ENCODE data around the gene PLXNB3.

PLXNB3 gene

DNA sequence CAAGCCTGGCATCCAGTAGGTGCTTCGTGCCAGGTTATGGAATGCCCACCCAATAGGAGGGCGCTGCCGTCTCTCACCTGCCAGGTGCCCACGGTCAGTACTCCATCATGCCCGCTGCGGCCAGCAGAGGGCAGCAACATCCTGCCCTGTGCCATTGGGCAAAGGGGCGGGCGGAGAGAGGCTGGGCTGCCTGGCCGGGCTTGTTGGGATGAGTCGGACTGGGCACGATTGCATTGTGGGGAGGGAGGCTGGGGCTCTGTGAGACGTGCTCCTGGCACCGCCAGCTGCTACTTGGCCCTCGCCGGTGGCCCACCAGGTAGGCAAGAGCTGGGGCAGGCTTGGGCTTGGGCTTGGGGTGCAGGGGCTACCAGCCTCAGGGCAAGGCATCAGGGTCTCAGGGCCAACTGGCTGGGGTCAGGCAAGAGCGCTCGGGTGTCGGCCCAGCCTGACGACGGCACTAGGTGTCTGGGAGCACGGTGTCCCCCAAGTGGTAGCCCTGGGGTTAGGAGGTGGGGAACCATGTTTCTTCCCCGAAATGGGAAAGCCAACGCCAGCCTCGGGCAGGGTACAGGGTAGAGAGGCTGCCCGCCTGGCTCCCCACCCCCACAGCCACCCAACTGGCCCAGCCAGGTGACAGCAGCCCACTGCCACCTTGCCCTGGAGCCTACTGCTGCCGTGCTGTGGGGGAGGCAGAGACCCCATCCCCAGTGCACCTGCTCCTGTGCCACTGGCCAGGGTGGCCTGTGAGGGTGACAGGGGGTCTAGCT lies at the start of gene PLXNB3:
PLXNB3 (plus strand) TSS at position 261 of the 767 bp plus-strand sequence. CDS start 1,287 bp downstream, outside the sequence.
- TF ChIP-seq, protein P1, sequence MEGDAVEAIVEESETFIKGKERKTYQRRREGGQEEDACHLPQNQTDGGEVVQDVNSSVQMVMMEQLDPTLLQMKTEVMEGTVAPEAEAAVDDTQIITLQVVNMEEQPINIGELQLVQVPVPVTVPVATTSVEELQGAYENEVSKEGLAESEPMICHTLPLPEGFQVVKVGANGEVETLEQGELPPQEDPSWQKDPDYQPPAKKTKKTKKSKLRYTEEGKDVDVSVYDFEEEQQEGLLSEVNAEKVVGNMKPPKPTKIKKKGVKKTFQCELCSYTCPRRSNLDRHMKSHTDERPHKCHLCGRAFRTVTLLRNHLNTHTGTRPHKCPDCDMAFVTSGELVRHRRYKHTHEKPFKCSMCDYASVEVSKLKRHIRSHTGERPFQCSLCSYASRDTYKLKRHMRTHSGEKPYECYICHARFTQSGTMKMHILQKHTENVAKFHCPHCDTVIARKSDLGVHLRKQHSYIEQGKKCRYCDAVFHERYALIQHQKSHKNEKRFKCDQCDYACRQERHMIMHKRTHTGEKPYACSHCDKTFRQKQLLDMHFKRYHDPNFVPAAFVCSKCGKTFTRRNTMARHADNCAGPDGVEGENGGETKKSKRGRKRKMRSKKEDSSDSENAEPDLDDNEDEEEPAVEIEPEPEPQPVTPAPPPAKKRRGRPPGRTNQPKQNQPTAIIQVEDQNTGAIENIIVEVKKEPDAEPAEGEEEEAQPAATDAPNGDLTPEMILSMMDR (IDR thresholded peaks at IDR 0.05; ENCODE audit: insufficient read depth, low read depth, low read length, missing control alignments): peak; percentile 75
- peak within 1 kb of the TSS; percentile 57 for H3K4me3 ChIP-seq (ENCODE audit: low read length)
- peak; percentile 88 for DNase-seq (ENCODE audit: low read depth)

GRCh38 chrX:153714256-153714655 lies 49.8 kb upstream of the PLXNB3 start:
- TF ChIP-seq, protein P1 (IDR thresholded peaks at IDR 0.05; ENCODE audit: insufficient read depth, low read depth, low read length, missing control alignments): no peak
- no peak overlapping the region for H3K4me3 ChIP-seq (ENCODE audit: low read length)
- no peak for DNase-seq (ENCODE audit: low read depth)

- DNase-seq (ENCODE audit: low read depth): no peak
- TF ChIP-seq, protein P1 (IDR thresholded peaks at IDR 0.05; ENCODE audit: insufficient read depth, low read depth, low read length, missing control alignments): no peak
- no peak overlapping the region for H3K4me3 ChIP-seq (ENCODE audit: low read length)
These were observed 46.6 kb upstream of the PLXNB3 start for GRCh38 chrX:153717445-153717844.

DNA sequence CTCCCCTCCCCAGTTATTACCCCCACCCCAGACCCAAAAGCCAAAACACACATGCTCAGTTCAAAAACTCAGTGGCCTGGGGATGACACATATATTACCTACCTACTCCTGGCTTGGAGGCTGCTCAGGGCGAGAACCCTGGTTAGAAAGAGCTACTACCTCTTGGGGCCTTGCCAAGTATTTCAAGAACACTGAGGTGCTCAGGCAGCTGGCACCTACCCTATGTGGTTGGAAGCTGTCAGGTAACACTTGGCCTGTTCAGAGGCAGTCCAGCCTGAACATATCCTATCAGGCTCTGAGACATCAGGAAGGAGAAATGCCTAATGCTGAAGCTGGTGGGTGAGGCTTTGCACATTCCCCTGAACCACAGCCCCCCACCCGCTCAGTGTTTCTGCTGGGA lies 44.8 kb upstream of the PLXNB3 start:
- TF ChIP-seq, protein P1 (IDR thresholded peaks at IDR 0.05; ENCODE audit: insufficient read depth, low read depth, low read length, missing control alignments): no peak

DNA sequence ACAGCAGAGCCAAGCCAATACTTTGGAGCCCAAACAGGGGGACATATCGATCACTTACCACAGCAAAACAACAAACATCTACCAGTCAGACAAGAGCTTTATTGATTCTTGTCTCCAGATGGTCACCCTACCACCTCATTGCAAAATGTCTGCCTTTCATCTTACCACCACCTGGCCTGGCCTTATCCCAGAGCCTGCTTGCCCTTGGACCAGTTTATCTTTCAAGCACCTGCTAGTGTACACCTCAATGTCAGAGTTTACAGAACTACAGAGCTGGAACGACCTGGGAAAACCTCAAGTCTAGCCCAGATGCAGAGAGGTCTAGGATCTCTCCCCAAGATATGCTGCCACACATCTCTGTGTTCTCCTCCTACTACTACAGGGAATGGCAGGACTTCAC lies 44.3 kb upstream of the PLXNB3 start:
- TF ChIP-seq, protein P1 (IDR thresholded peaks at IDR 0.05; ENCODE audit: insufficient read depth, low read depth, low read length, missing control alignments): no peak
- DNase-seq (ENCODE audit: low read depth): no peak
- H3K4me3 ChIP-seq (ENCODE audit: low read length): no peak overlapping the region

More for the DNA sequence above, 44.8 kb upstream of the PLXNB3 start:
- peak; percentile 68 for DNase-seq (ENCODE audit: low read depth)
- no peak overlapping the region for H3K4me3 ChIP-seq (ENCODE audit: low read length)

GRCh38 chrX:153722704-153723350 lies 41.2 kb upstream of the PLXNB3 start:
- peak; percentile 71 for DNase-seq (ENCODE audit: low read depth)
- H3K4me3 ChIP-seq (ENCODE audit: low read length): peak overlapping the region; percentile 63
- TF ChIP-seq, protein P1 (IDR thresholded peaks at IDR 0.05; ENCODE audit: insufficient read depth, low read depth, low read length, missing control alignments): no peak

All from epithelial cell of esophagus (primary cell).